Tongue (tissue), 2 donors: ENCODE measurements around the gene PTPRD. TPM values are rescaled to one million over a fixed set of nuclear protein-coding genes. Genes with fewer than 3 reads are reported as not detected.

Experiments used
- DNase-seq: peaks from one replicate; pipeline ENCODE4 v3.0.0-alpha.2; 2015
- total RNA-seq: library from RNA; depleted of rRNA; stranded (reverse); fragments of >200 nt; gene quantifications from one replicate; pipeline ENCODE4 v1.2.3, GENCODE V29; 2014

Gene PTPRD
- total RNA-seq, 1 donor from 2014 or later, result 105 TPM

DNA sequence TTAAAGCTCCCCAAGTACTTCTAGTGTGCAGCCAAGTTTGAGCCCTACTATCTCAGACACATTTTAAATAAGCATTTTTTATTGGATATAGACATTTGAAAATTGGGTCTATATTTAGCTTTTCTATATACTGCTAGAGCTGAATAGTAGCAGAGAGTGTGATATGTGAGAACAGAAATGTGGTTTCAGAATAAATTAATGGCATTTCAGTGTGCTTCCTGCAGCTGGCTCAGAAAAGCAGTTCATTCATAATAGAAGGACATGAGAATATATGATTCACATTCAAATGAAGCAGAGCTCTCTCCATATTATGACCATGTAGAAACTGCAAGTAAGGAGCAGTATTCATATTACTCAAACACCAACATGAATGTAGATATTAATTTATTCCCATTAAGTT lies 464.0 kb downstream of the PTPRD start:
- no peak for DNase-seq

GRCh38 chr9:10146517-10147331 lies 466.1 kb downstream of the PTPRD start:
- DNase-seq, result no peak

- no peak for DNase-seq
These were observed 468.4 kb downstream of the PTPRD start for GRCh38 chr9:10144355-10144754.

- no peak for DNase-seq
These were observed 477.2 kb downstream of the PTPRD start for GRCh38 chr9:10135553-10135952.

DNA sequence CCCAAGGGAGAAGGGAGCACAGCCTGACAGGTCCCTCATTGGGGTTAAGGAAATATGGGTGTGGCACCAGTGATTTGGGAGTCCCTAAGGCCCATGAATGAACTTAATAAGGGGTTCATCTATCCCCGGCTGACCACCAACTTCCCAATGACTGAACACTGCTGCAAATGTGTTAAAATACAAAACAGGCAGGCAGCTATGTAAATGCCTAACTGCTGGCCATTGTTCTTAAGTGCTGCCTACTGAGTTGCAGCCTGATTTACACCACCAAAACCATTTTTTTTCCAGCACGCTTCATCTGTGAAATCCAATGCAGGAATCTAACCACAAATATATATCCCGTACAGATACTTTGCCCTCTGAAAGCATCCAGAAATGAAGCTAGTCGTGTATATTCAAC lies 478.5 kb downstream of the PTPRD start:
- DNase-seq, result no peak

DNA sequence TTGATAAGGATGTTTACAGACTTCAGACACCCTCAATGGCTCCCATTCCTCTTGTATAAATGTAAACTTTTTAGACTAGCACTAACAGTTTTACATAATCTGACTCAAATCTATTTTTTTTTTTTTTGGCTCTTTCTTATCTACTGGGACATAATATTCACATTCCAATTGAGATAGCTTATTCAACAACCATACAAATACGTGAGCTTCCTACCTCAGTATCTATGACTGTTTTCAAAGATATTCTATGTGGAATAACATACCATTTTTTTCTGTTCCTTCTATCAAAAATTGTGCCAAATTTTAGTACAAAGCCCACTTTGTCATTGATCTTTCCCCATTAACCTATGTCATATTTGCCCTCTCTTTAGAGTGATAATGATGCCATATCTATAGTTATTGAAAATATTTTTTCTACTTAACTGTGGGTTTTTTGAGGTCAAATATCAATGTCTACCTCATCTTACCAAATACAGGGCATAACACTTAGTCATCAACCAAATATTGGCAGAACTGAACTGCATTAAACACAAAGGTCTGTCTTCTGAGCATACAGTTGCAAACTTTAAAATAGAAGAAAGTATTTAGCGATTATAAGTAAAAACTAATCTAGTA lies 482.6 kb downstream of the PTPRD start:
- DNase-seq, result no peak

GRCh38 chr9:10127867-10128266 lies 484.9 kb downstream of the PTPRD start:
- DNase-seq, result no peak

DNA sequence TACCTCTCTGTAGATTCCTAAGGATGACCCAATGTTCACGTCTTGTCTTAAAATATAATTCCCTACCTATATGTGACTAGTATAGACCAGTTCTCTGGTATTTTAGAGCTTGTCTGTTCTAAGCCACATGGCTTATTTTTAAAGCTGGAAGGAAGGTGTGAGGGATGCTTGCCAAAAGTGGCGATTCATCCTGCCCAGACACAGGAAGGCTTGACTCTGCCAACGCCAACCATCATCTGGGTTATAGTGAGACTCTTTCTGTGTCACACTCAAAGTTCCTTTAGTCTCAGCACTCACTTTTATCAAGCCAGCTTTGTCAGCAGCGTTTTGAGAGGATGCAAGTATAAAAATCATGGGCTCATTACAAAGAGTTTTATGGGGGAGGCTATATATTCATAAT lies 500.0 kb downstream of the PTPRD start:
- DNase-seq, result no peak

GRCh38 chr9:10112070-10112469 lies 500.7 kb downstream of the PTPRD start:
- DNase-seq, result no peak

GRCh38 chr9:10108815-10109214 lies 504.0 kb downstream of the PTPRD start:
- no peak for DNase-seq

- peak; percentile 22 for DNase-seq
These were observed 508.0 kb downstream of the PTPRD start for GRCh38 chr9:10104774-10105173.

DNA sequence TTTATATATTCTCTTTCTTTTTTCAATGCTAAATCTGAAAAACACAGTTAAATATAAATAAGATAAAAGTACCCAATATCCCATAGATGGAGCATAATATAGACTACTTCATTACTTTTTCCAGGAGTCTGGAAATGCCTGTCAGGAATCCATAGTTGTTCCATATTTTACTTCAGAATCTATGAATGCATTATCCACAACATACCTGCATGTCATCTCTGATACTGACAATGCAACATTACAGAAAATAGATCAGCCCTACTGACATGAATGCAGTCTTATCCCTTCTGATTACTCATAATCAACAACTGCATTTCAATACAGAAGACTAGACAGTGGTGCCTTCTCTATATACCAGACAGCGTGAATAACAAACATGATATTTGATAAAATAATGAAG lies 517.6 kb downstream of the PTPRD start:
- no peak for DNase-seq

DNA sequence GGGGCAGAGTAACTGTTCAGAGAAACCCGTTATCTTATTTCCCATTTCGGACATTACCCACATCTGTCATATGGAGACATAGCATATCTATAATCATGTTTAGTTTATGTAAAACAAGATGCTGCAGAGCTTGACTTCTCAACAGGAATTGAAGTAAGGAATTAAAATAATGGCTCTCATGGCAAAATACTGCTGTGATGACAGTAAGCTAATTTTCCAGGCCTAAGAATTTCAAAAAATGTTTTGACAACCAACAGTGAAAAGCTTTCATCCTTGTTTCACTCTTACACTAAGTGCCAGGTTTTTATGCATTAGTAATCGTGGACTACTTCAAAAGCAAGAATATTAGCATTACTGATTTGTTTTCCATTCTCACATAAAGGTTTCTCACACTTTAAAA lies 518.2 kb downstream of the PTPRD start:
- no peak for DNase-seq

DNA sequence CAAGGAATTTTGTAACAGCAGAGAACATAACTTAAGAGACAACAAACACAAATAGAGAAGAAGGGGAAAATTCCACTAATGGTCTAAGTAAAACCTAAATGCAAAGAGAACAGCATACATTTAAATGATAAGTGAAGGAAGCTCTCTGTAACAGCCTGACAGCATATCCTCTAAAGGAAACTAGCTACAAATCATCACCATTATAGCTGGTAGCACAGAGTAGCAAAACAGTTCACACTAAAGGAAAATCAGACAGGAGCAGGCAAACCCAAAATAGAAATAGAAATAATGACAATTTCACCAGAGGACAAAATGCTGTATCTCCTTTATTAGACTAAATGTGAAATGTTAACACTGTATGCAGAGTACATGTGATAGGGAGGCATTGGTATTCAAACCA lies 532.8 kb downstream of the PTPRD start:
- DNase-seq, result no peak

GRCh38 chr9:10079284-10079964 lies 533.4 kb downstream of the PTPRD start:
- DNase-seq, result no peak

DNA sequence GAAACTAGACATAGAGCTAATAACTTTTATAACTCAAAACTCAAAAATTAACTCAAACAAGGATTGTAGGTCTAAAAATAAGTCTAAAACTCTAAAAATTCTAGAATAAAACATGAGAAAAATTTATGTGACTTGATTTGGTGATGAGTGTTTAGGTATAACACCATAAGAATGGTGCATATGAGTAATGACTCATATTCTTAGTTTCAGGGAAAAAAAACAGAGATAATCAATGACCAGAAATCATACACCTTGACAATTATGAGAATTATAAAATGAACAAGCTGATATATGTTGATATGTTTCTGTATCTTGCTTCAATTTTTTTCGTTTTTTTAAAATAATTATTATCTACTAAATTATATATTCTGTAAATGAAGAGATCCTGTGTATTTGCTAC lies 541.2 kb downstream of the PTPRD start:
- no peak for DNase-seq

GRCh38 chr9:10062629-10063395 lies 550.0 kb downstream of the PTPRD start:
- DNase-seq, result no peak

GRCh38 chr9:10059044-10059443 lies 553.8 kb downstream of the PTPRD start:
- DNase-seq, result peak; percentile 58

GRCh38 chr9:10055886-10056395 lies 556.9 kb downstream of the PTPRD start:
- DNase-seq, result no peak

DNA sequence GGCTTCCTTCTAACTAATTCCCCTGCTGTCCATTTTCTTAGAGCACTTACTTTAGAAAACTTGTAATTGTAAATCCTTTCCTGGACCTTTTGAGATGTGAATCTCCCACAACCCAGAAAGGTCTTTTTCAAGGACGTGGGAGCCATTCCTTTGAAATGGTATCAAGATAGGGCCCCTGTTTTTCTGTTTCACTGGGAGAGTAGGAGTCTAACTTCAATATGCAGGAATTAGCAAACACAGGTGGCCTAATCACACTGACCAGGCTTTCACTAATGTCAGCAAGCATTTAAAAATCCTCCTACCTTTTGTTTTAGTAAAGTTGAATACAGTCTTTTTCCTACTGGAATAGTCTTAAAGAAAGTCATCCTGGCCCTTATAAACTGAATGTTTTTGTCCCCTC lies 558.3 kb downstream of the PTPRD start:
- no peak for DNase-seq

DNA sequence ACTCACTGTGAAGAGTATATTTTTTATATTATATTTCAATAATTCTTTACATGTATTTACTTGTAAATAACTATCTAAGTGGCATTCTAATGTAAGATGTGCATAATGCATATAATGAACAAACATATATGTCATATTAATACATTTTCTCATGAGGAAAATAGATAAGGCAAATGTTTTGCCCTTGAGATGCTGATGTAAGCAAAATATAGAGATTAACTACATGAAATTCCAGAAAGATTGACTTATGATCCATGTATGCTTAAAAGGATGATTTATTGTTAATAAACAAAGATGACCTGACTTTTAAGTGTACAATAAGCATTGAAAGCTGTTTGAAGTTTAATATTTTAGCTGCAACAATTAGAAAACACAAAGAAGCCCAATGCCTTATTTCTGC lies 559.9 kb downstream of the PTPRD start:
- DNase-seq, result no peak

DNA sequence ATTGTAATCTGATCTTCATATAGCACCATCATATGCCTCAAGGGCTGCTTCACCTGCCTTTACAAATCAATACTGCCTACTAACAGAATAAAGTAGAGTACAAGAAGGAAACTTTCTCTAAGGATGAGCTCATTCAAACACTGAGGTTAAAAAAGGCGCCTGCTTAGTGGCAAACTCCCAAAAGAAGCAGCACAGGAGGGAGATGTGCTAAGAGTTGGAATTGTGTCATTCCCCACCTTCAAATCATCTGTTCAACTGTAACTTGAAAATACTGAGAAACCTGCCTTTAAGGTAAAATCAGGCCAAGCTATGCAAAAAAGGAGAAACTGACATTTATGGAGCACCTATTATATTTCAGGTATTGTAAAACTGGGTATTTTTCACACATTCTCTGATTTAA lies 560.6 kb downstream of the PTPRD start:
- no peak for DNase-seq

GRCh38 chr9:10050016-10050415 lies 562.8 kb downstream of the PTPRD start:
- no peak for DNase-seq
